IPS-18a (cell line): ENCODE data around the gene NDFIP2.
"Not testable (repeated sequence)": the region's sequence is repeated elsewhere in the genome, so short reads cannot be mapped to it uniquely, and the experiment has no call there.

Experiments
- H3K27ac ChIP-seq: one replicate; pipeline ENCODE4 v1.5.1; 2013; ENCODE audit warnings: low read length
- H3K27me3 ChIP-seq: one replicate; pipeline ENCODE4 v1.6.1; 2013; ENCODE audit warnings: mild to moderate bottlenecking, low read length; ENCODE audit not compliant: control insufficient read depth, insufficient read depth
- H3K36me3 ChIP-seq: one replicate; pipeline ENCODE4 v1.6.1; 2013; ENCODE audit warnings: low read depth, low read length; ENCODE audit not compliant: control insufficient read depth
- H3K4me1 ChIP-seq: one replicate; pipeline ENCODE4 v1.6.1; 2013; ENCODE audit warnings: low read depth, low read length; ENCODE audit not compliant: control insufficient read depth
- H3K4me3 ChIP-seq: one replicate; pipeline ENCODE4 v1.5.1; 2013; ENCODE audit warnings: low read length
- H3K9ac ChIP-seq: one replicate; pipeline ENCODE4 v1.6.1; 2013; ENCODE audit warnings: mild to moderate bottlenecking, low read length, moderate library complexity
- H3K9me3 ChIP-seq: one replicate; pipeline ENCODE4 v1.6.1; 2013; ENCODE audit warnings: low read depth, low read length; ENCODE audit not compliant: control insufficient read depth

NDFIP2 gene

DNA sequence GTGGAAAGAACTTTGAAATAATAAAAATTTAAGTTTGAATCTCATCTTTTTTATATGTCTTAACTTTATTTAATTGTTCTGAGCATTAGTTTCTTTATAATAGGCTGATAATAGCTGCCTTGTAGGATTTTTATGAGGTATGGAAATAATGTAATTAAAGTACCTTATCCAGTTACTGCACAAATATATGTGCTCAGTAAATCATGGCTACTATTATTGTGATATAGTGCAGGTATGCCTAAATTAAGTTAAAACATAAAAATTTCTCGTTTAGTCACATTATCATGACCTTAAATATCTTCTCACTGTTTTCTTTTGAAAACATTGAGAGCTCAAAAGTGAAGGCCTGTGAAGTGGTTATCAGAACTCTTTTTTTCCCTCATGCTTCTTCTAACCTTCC, 62.9 kb downstream of the NDFIP2 start:
- H3K4me1 ChIP-seq = peaks cover 13% of the 10 kb centered on the region
- no peak overlapping the region for H3K27ac ChIP-seq
- H3K27me3 ChIP-seq = no peaks in the 10 kb centered on the region
- no peak overlapping the region for H3K4me3 ChIP-seq
- H3K9me3 ChIP-seq = no peaks in the 10 kb centered on the region
- H3K36me3 ChIP-seq = no peaks in the 10 kb centered on the region
- peak overlapping the region; percentile 22 for H3K9ac ChIP-seq

GRCh38 chr13:79547211-79548195, 66.5 kb downstream of the NDFIP2 start:
- Histone ChIP-seq H3K4me1 (peaks cover 13% of the 10 kb centered on the region), H3K9me3 (no peaks in the 10 kb centered on the region), H3K4me3 (no peak overlapping the region), H3K9ac (no peak overlapping the region), H3K27me3 (no peaks in the 10 kb centered on the region), H3K36me3 (no peaks in the 10 kb centered on the region), H3K27ac (no peak overlapping the region)

- Histone ChIP-seq H3K9ac (no peak overlapping the region), H3K9me3 (no peaks in the 10 kb centered on the region), H3K36me3 (no peaks in the 10 kb centered on the region), H3K27ac (no peak overlapping the region), H3K4me3 (no peak overlapping the region), H3K27me3 (no peaks in the 10 kb centered on the region), H3K4me1 (peaks cover 8% of the 10 kb centered on the region)
Measured at GRCh38 chr13:79548902-79549301, 67.9 kb downstream of the NDFIP2 start.

GRCh38 chr13:79549355-79550106, 68.6 kb downstream of the NDFIP2 start:
- no peak overlapping the region for H3K27ac ChIP-seq
- H3K27me3 ChIP-seq = no peaks in the 10 kb centered on the region
- no peak overlapping the region for H3K9ac ChIP-seq
- H3K4me3 ChIP-seq = no peak overlapping the region
- peaks cover 3% of the 10 kb centered on the region for H3K4me1 ChIP-seq
- no peaks in the 10 kb centered on the region for H3K9me3 ChIP-seq
- no peaks in the 10 kb centered on the region for H3K36me3 ChIP-seq

- H3K9ac ChIP-seq = no peak overlapping the region
Measured at GRCh38 chr13:79557666-79558065, 76.7 kb downstream of the NDFIP2 start.

DNA sequence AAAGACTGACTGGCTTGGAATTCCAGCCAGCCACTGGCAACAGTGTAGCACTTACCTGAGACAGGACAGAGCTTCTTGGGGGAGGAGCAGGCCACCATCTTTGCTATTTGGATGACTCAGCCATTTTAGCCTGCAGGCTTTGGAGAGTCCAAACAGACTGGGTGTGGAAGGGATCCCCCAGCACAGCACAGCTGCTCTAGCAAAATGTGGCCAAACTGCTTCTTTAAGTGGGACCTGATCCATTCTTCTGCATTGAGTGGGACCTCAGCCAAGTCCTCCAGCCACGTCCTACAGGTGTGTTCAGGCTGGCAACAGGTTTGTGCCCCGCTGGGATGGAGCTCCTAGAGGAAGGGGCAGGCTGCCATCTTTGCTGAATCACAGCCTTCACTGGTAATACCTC, 80.0 kb downstream of the NDFIP2 start:
- Histone ChIP-seq H3K36me3 (no peaks in the 10 kb centered on the region), H3K9me3 (peaks cover 2% of the 10 kb centered on the region), H3K27me3 (no peaks in the 10 kb centered on the region), H3K4me1 (no peaks in the 10 kb centered on the region), H3K4me3 (no peak overlapping the region), H3K27ac (no peak overlapping the region), H3K9ac (no peak overlapping the region)

More at GRCh38 chr13:79557666-79558065, 76.7 kb downstream of the NDFIP2 start:
- Histone ChIP-seq H3K9me3 (no peaks in the 10 kb centered on the region), H3K27ac (no peak overlapping the region), H3K4me3 (no peak overlapping the region), H3K27me3 (no peaks in the 10 kb centered on the region), H3K36me3 (no peaks in the 10 kb centered on the region), H3K4me1 (no peaks in the 10 kb centered on the region)

- no peak overlapping the region for H3K27ac ChIP-seq
- peaks cover 2% of the 10 kb centered on the region for H3K9me3 ChIP-seq
- no peak overlapping the region for H3K4me3 ChIP-seq
- H3K9ac ChIP-seq = no peak overlapping the region
- no peaks in the 10 kb centered on the region for H3K27me3 ChIP-seq
- H3K4me1 ChIP-seq = no peaks in the 10 kb centered on the region
- no peaks in the 10 kb centered on the region for H3K36me3 ChIP-seq
Measured at GRCh38 chr13:79562557-79562956, 81.6 kb downstream of the NDFIP2 start.

DNA sequence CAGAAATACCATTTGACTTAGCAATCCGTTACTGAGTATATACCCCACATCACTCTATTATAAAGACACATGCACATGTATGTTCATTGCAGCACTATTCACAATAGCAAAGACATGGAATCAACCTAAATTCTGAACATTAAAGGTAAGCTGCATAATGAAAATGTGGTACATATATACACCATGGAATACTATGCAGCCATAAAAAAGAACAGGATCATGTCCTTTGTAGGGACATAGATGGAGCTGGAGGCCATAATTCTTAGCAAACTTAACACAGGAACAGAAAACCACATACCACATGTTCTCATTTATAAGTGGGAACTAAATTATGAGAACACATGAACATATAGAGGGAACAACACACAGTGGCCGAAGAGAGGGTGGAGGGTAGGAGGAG, 85.2 kb downstream of the NDFIP2 start:
- Histone ChIP-seq H3K4me3 (no peak overlapping the region), H3K27ac (no peak overlapping the region), H3K36me3 (no peaks in the 10 kb centered on the region), H3K27me3 (no peaks in the 10 kb centered on the region), H3K4me1 (no peaks in the 10 kb centered on the region), H3K9ac (no peak overlapping the region), H3K9me3 (peaks cover 2% of the 10 kb centered on the region)

- Histone ChIP-seq H3K27ac (no peak overlapping the region), H3K4me3 (no peak overlapping the region), H3K27me3 (no peaks in the 10 kb centered on the region), H3K36me3 (no peaks in the 10 kb centered on the region), H3K4me1 (no peaks in the 10 kb centered on the region), H3K9ac (no peak overlapping the region), H3K9me3 (no peaks in the 10 kb centered on the region)
Measured at GRCh38 chr13:79571147-79571546, 90.2 kb downstream of the NDFIP2 start.

GRCh38 chr13:79573892-79574291, 92.9 kb downstream of the NDFIP2 start:
- not testable (repeated sequence) for H3K36me3 ChIP-seq, H3K27ac ChIP-seq, H3K4me3 ChIP-seq, H3K9me3 ChIP-seq, H3K27me3 ChIP-seq, H3K4me1 ChIP-seq, H3K9ac ChIP-seq

DNA sequence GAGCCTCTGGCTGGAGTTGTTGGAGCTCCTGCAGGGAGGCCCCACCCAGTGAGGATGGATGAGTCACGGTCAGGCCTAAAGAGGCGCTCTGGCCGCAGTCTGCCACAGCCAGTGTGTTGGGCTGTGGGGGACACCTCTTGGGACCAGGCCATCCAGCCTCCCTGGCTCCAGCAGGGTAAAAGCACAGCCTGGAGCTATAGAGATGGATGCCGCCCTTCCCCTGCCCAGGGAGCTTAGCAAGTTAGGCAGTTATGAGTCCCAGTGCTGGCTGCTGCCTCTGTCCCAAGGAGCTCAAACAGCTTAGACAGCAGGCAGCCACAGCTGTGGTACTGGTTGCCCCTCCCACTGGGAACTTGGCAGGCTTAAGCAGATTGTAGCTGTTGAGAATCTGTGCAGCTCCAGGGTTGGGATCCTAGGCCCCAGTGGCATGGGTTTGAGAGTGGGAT, 100.9 kb downstream of the NDFIP2 start:
- no peak overlapping the region for H3K27ac ChIP-seq
- no peak overlapping the region for H3K4me3 ChIP-seq

More for the DNA sequence above, 100.9 kb downstream of the NDFIP2 start:
- no peak overlapping the region for H3K9ac ChIP-seq
- H3K36me3 ChIP-seq = no peaks in the 10 kb centered on the region
- H3K4me1 ChIP-seq = no peaks in the 10 kb centered on the region
- H3K27me3 ChIP-seq = no peaks in the 10 kb centered on the region
- no peaks in the 10 kb centered on the region for H3K9me3 ChIP-seq
